OCI-LY7 (cell line): ENCODE measurements around the gene TFCP2L1. TPM values are rescaled to one million over a fixed set of nuclear protein-coding genes. Genes with fewer than 3 reads are reported as not detected.

Experiments used
- BruUV-seq: library from RNA; stranded (reverse); fragments of 400-500 nt; replicated peaks from 2 replicates; lab custom pipeline; 2021; lab: Mats Ljungman, UMichigan
- CTCF ChIA-PET: fragments of 300-600 bp; sonication (Branson Sonifier 250); formaldehyde crosslinking; loops from one replicate; lab custom pipeline; 2022; ENCODE audit warnings: antibody characterized with exemption; ENCODE audit not compliant: unreplicated experiment; lab: Charles Lee
- POLR2A ChIA-PET: fragments of 300-600 bp; sonication (Branson Sonifier 250); formaldehyde crosslinking; loops from one replicate; lab custom pipeline; 2022; ENCODE audit warnings: antibody characterized with exemption; lab: Charles Lee
- DNase-seq: peaks from one replicate; pipeline ENCODE4 v3.0.0-alpha.2; 2015; ENCODE audit warnings: low spot score
- H2AFZ ChIP-seq: fragments of 200-600 bp; sonication (generic), shearing (Covaris generic); 2 replicates; pipeline ENCODE4 v1.6.1; 2014; ENCODE audit warnings: mild to moderate bottlenecking, antibody characterized with exemption, low read length, moderate library complexity
- H3K27ac ChIP-seq: fragments of 200-600 bp; sonication (generic); 2 replicates; pipeline ENCODE4 v1.5.1; 2014; ENCODE audit warnings: mixed run types, low read depth, mild to moderate bottlenecking, moderate library complexity, low read length, inconsistent platforms; ENCODE audit not compliant: poor library complexity, severe bottlenecking
- H3K36me3 ChIP-seq: fragments of 200-600 bp; sonication (generic); 2 replicates; pipeline ENCODE4 v1.6.1; 2014; ENCODE audit warnings: mild to moderate bottlenecking, antibody characterized with exemption, low read length, moderate library complexity, mixed read lengths; ENCODE audit not compliant: insufficient read depth
- H3K4me1 ChIP-seq: fragments of 200-600 bp; sonication (generic); 2 replicates; pipeline ENCODE4 v1.5.1; 2014; ENCODE audit warnings: mild to moderate bottlenecking, low read length; ENCODE audit not compliant: insufficient read depth, poor library complexity, severe bottlenecking
- H3K4me2 ChIP-seq: fragments of 200-600 bp; sonication (generic); 2 replicates; pipeline ENCODE4 v1.6.1; 2014; ENCODE audit warnings: mild to moderate bottlenecking, low read length
- H3K4me3 ChIP-seq: fragments of 200-600 bp; sonication (generic); 2 replicates; pipeline ENCODE4 v1.5.1; 2014; ENCODE audit warnings: mild to moderate bottlenecking, low read depth, low read length; ENCODE audit not compliant: poor library complexity, severe bottlenecking
- H3K79me2 ChIP-seq: fragments of 200-600 bp; sonication (generic); 2 replicates; pipeline ENCODE4 v1.6.1; 2016; ENCODE audit warnings: low read depth, mild to moderate bottlenecking, low read length, moderate library complexity, mixed read lengths; ENCODE audit not compliant: insufficient read depth
- H3K9me2 ChIP-seq: fragments of 200-600 bp; sonication (generic); 2 replicates; pipeline ENCODE4 v1.6.1; 2016; ENCODE audit warnings: mild to moderate bottlenecking, low read length, mixed read lengths; ENCODE audit not compliant: insufficient read depth
- H3K9me3 ChIP-seq: fragments of 200-600 bp; sonication (generic); 2 replicates; pipeline ENCODE4 v1.6.1; 2014; ENCODE audit warnings: mild to moderate bottlenecking, mixed run types, low read length, mixed read lengths
- H4K20me1 ChIP-seq: fragments of 200-600 bp; sonication (generic); 2 replicates; pipeline ENCODE4 v1.6.1; 2014; ENCODE audit warnings: mild to moderate bottlenecking, antibody characterized with exemption, low read length, moderate library complexity, mixed read lengths; ENCODE audit not compliant: insufficient read depth
- CTCF ChIP-seq: fragments of 200-600 bp; sonication (generic); conservative IDR thresholded peaks from 2 replicates; pipeline ENCODE4 v1.5.1; 2014; ENCODE audit warnings: mild to moderate bottlenecking, antibody characterized with exemption, low read length, moderate library complexity, mixed read lengths
- EZH2phosphoT487 ChIP-seq: fragments of 200-600 bp; sonication (generic); IDR thresholded peaks from 2 replicates; pipeline ENCODE4 v1.6.1; 2018; ENCODE audit warnings: low read depth, borderline replicate concordance, mild to moderate bottlenecking, mixed run types, antibody characterized with exemption, low read length, moderate library complexity, mixed read lengths
- intact Hi-C: fragments of 100-400 bp; cut with micrococcal nuclease; formaldehyde crosslinking; loops from one replicate; pipeline ENCODE4 v1.10.0; 2022; ENCODE audit not compliant: unreplicated experiment
- total RNA-seq, 2 experiments: library from RNA; depleted of rRNA in 1 of 2; stranded (reverse); fragments of >200 nt in 1 of 2; shearing (Covaris generic) in 1 of 2; gene quantifications; 2 replicates each; pipeline ENCODE4 v1.2.3, GENCODE V29; 2014 to 2022

TFCP2L1 gene
- total RNA-seq, 2 experiments from 2014 or later, result 0.06 to 1.4 TPM

GRCh38 chr2:121193185-121193584 lies 91.8 kb downstream of the TFCP2L1 start:
- Histone ChIP-seq H3K4me1 (no peaks in the 10 kb centered on the region), H3K9me3 (no peaks in the 10 kb centered on the region), H3K4me2 (no peak overlapping the region), H2AFZ (no peak overlapping the region), H3K9me2 (no peaks in the 10 kb centered on the region), H3K4me3 (no peak overlapping the region), H4K20me1 (no peaks in the 10 kb centered on the region), H3K27ac (no peak overlapping the region), H3K79me2 (no peaks in the 10 kb centered on the region), H3K36me3 (no peaks in the 10 kb centered on the region)
- TF ChIP-seq CTCF, result no peak
- TF ChIP-seq EZH2phosphoT487, result no peak
- CTCF ChIA-PET, result no interaction called here
- intact Hi-C loops, result no loop called here
- DNase-seq, result no peak
- POLR2A ChIA-PET, result interaction anchor here (0.6 to 0.7 kb wide), 3 partner anchors 15 to 294 kb away, joined by 3 to 4 read pairs (median 3); no protein-coding TSS in a partner anchor
- BruUV-seq, result no TSS peak

- Histone ChIP-seq H2AFZ (no peak overlapping the region), H3K4me3 (no peak overlapping the region), H3K27ac (no peak overlapping the region), H3K9me2 (no peaks in the 10 kb centered on the region), H3K36me3 (no peaks in the 10 kb centered on the region), H3K9me3 (no peaks in the 10 kb centered on the region), H3K79me2 (no peaks in the 10 kb centered on the region), H3K4me2 (no peak overlapping the region), H3K4me1 (no peaks in the 10 kb centered on the region), H4K20me1 (no peaks in the 10 kb centered on the region)
- DNase-seq, result no peak
- ChIA-PET POLR2A (no interaction called here), CTCF (no interaction called here)
- no peak for TF ChIP-seq EZH2phosphoT487
- no peak for TF ChIP-seq CTCF
- no TSS peak for BruUV-seq
- intact Hi-C loops, result no loop called here
These were observed 92.4 kb downstream of the TFCP2L1 start for GRCh38 chr2:121192576-121192975.

- intact Hi-C loops, result no loop called here
These were observed 93.5 kb downstream of the TFCP2L1 start for GRCh38 chr2:121191191-121192170.

More at GRCh38 chr2:121191191-121192170, 93.5 kb downstream of the TFCP2L1 start:
- H3K4me1 ChIP-seq, result no peaks in the 10 kb centered on the region
- H3K4me3 ChIP-seq, result no peak overlapping the region
- DNase-seq, result no peak
- no TSS peak for BruUV-seq
- H3K79me2 ChIP-seq, result no peaks in the 10 kb centered on the region
- H3K9me3 ChIP-seq, result no peaks in the 10 kb centered on the region
- no peak overlapping the region for H3K27ac ChIP-seq
- H3K9me2 ChIP-seq, result no peaks in the 10 kb centered on the region
- CTCF ChIA-PET, result no interaction called here
- H4K20me1 ChIP-seq, result no peaks in the 10 kb centered on the region
- H2AFZ ChIP-seq, result no peak overlapping the region
- POLR2A ChIA-PET, result no interaction called here
- H3K36me3 ChIP-seq, result no peaks in the 10 kb centered on the region
- TF ChIP-seq CTCF (no peak), EZH2phosphoT487 (no peak)
- no peak overlapping the region for H3K4me2 ChIP-seq
